CD14-positive monocyte (primary cell): ENCODE results near the gene IFNL1. TPM values are rescaled to one million over a fixed set of nuclear protein-coding genes. Genes with fewer than 3 reads are reported as not detected.

Source experiments
- DNase-seq, 3 donors: peaks; one replicate each; pipeline ENCODE4 v3.0.0-alpha.2; 2011 to 2022
- H2AFZ ChIP-seq: 2 replicates; pipeline ENCODE4 v1.6.0; 2012; ENCODE audit warnings: mild to moderate bottlenecking, low read depth, low read length, inconsistent platforms; ENCODE audit not compliant: insufficient read depth, poor library complexity, severe bottlenecking
- H3K27ac ChIP-seq, 2 donors: 1 replicate in 1 of 2; 2 replicates in 1 of 2; pipeline ENCODE4 v1.5.1; 2012 to 2013; ENCODE audit warnings: low read length in 2 of 2, control low read depth in 1 of 2, inconsistent platforms in 1 of 2, low read depth in 1 of 2, mild to moderate bottlenecking in 1 of 2
- H3K27me3 ChIP-seq, 2 donors: one replicate each; pipeline versions ENCODE4 v1.6.0 to v1.6.1; 2011 to 2013; ENCODE audit warnings: low read length in 2 of 2; ENCODE audit not compliant: control insufficient read depth in 2 of 2, insufficient read depth in 2 of 2
- H3K36me3 ChIP-seq, 2 donors: replicated peaks in 1 of 2; 1 replicate in 1 of 2; 2 replicates in 1 of 2; pipeline versions ENCODE4 v1.5.1 to v1.6.1; 2012 to 2013; ENCODE audit warnings: low read length in 2 of 2, control low read depth in 1 of 2, inconsistent platforms in 1 of 2, mild to moderate bottlenecking in 1 of 2; ENCODE audit not compliant: insufficient read depth in 2 of 2, control insufficient read depth in 1 of 2
- H3K4me1 ChIP-seq, 2 donors: 1 replicate in 1 of 2; 2 replicates in 1 of 2; pipeline versions ENCODE4 v1.5.1 to v1.6.1; 2012 to 2013; ENCODE audit warnings: low read length in 2 of 2, control low read depth in 1 of 2, inconsistent platforms in 1 of 2, mild to moderate bottlenecking in 1 of 2, moderate library complexity in 1 of 2; ENCODE audit not compliant: insufficient read depth in 2 of 2, control insufficient read depth in 1 of 2
- H3K4me2 ChIP-seq: replicated peaks from 2 replicates; pipeline ENCODE3; 2012; ENCODE audit warnings: low read length, moderate library complexity, mild to moderate bottlenecking; ENCODE audit not compliant: poor library complexity, severe bottlenecking; ENCODE audit errors: extremely low read depth
- H3K4me3 ChIP-seq, 3 experiments: fragments of 200-600 bp in 1 of 3; sonication (generic) in 1 of 3; replicated peaks in 1 of 3; 1 replicate in 2 of 3; 2 replicates in 1 of 3; pipeline ENCODE4 v1.5.1; 2011 to 2013; ENCODE audit warnings: low read length in 3 of 3, mild to moderate bottlenecking in 3 of 3, control low read depth in 2 of 3, low read depth in 2 of 3, inconsistent platforms in 1 of 3, moderate library complexity in 1 of 3
- H3K79me2 ChIP-seq: 2 replicates; pipeline ENCODE4 v1.6.0; 2012; ENCODE audit warnings: mild to moderate bottlenecking, control low read depth, inconsistent platforms, low read length, moderate library complexity; ENCODE audit not compliant: insufficient read depth
- H3K9ac ChIP-seq: 2 replicates; pipeline ENCODE4 v1.6.0; 2017; ENCODE audit warnings: low read length, mild to moderate bottlenecking; ENCODE audit not compliant: insufficient read depth, poor library complexity, severe bottlenecking
- H3K9me3 ChIP-seq, 2 donors: replicated peaks in 1 of 2; 1 replicate in 1 of 2; 2 replicates in 1 of 2; pipeline versions ENCODE4 v1.5.1 to v1.6.1; 2012 to 2013; ENCODE audit warnings: low read length in 2 of 2, control low read depth in 1 of 2; ENCODE audit not compliant: control insufficient read depth in 1 of 2, insufficient read depth in 1 of 2
- H4K20me1 ChIP-seq: 2 replicates; pipeline ENCODE4 v1.6.0; 2012; ENCODE audit warnings: mild to moderate bottlenecking, low read length, control low read depth, moderate library complexity; ENCODE audit not compliant: insufficient read depth
- H3K27ac Mint-ChIP-seq, 7 donors: one replicate each; pipeline ENCODE4 v1.8.0; 2020; ENCODE audit warnings: mild to moderate bottlenecking in 7 of 7, mixed read lengths in 7 of 7, moderate library complexity in 6 of 7, inconsistent platforms in 2 of 7
- H3K27me3 Mint-ChIP-seq, 3 donors: one replicate each; pipeline ENCODE4 v1.8.0; 2021 to 2022; ENCODE audit warnings: low read depth in 3 of 3, mild to moderate bottlenecking in 3 of 3, mixed read lengths in 3 of 3, moderate library complexity in 3 of 3, inconsistent platforms in 1 of 3
- H3K36me3 Mint-ChIP-seq, 2 donors: one replicate each; pipeline ENCODE4 v1.8.0; 2020; ENCODE audit warnings: mixed read lengths in 2 of 2, inconsistent platforms in 1 of 2, mild to moderate bottlenecking in 1 of 2
- H3K4me1 Mint-ChIP-seq: one replicate; pipeline ENCODE4 v1.8.0; 2020; ENCODE audit warnings: mild to moderate bottlenecking, mixed read lengths
- H3K4me3 Mint-ChIP-seq, 2 donors: one replicate each; pipeline ENCODE4 v1.8.0; 2020; ENCODE audit warnings: mild to moderate bottlenecking in 2 of 2, mixed read lengths in 2 of 2, moderate library complexity in 1 of 2
- H3K9me3 Mint-ChIP-seq, 7 donors: one replicate each; pipeline ENCODE4 v1.8.0; 2020 to 2022; ENCODE audit warnings: mixed read lengths in 7 of 7, mild to moderate bottlenecking in 6 of 7, moderate library complexity in 6 of 7, inconsistent platforms in 2 of 7
- CTCF ChIP-seq: fragments of 200-600 bp; IDR thresholded peaks from one replicate; pipeline ENCODE4 v1.8.0; 2022; ENCODE audit warnings: antibody characterized with exemption, mild to moderate bottlenecking
- WGBS: methylation state at CpG from one replicate; pipeline ENCODE4 v1.1.5; 2013; ENCODE audit warnings: missing lambda C conversion rate; ENCODE audit not compliant: insufficient coverage; 5-methylcytosine and 5-hydroxymethylcytosine counted together
- intact Hi-C, 2 donors: fragments of 100-400 bp; cut with micrococcal nuclease; formaldehyde crosslinking; loops; one replicate each; pipeline versions ENCODE4 v1.15.0 to v1.15.1; 2023
- polyA plus RNA-seq, 3 donors: library from polyadenylated mRNA; depleted of rRNA in 1 of 3; unstranded in 2 of 3; stranded (reverse) in 1 of 3; fragments of 300-500 nt in 2 of 3; fragments of >200 nt in 1 of 3; fragmentation: Illumina TruSeq in 2 of 3; gene quantifications; 1 replicate in 2 of 3; 2 replicates in 1 of 3; pipeline ENCODE4 v1.2.3, GENCODE V29; 2012 to 2021

Gene IFNL1
- polyA plus RNA-seq, 3 donors: not detected

GRCh38 chr19:39301021-39301420, 4.8 kb downstream of the IFNL1 start:
- Mint-ChIP-seq H3K4me3 (no peak overlapping the region), H3K27ac (no peak overlapping the region), H3K4me1 (peaks cover 5% of the 10 kb centered on the region), H3K27me3 (peaks cover 0 to 6% (median 4%) of the 10 kb centered on the region in 3 donors), H3K36me3 (no peaks in the 10 kb centered on the region), H3K9me3 (no peaks in the 10 kb centered on the region)
- intact Hi-C loops: no loop called here
- WGBS: 92% methylated on average over 2 of the region's 4 CpGs
- TF ChIP-seq CTCF: no peak
- Histone ChIP-seq H3K4me3 (no peak overlapping the region), H3K27ac (no peak overlapping the region), H2AFZ (no peak overlapping the region), H4K20me1 (no peaks in the 10 kb centered on the region), H3K9me3 (no peaks in the 10 kb centered on the region), H3K27me3 (no peaks in the 10 kb centered on the region), H3K79me2 (no peaks in the 10 kb centered on the region), H3K9ac (no peak overlapping the region), H3K36me3 (no peaks in the 10 kb centered on the region), H3K4me2 (no peak overlapping the region), H3K4me1 (no peaks in the 10 kb centered on the region)
- DNase-seq: no peak

- no peaks in the 10 kb centered on the region for H4K20me1 ChIP-seq
- no peak overlapping the region for H3K9ac ChIP-seq
- no peak overlapping the region for H3K4me3 ChIP-seq
- H3K4me1 Mint-ChIP-seq: peaks cover 5% of the 10 kb centered on the region
- no CpG with 5 or more reads among the region's 3 CpGs for WGBS
- H2AFZ ChIP-seq: no peak overlapping the region
- no peaks in the 10 kb centered on the region for H3K79me2 ChIP-seq
- no peaks in the 10 kb centered on the region for H3K27me3 ChIP-seq
- intact Hi-C loops: no loop called here
- no peak for TF ChIP-seq CTCF
- no peaks in the 10 kb centered on the region for H3K36me3 Mint-ChIP-seq
- no peaks in the 10 kb centered on the region for H3K9me3 Mint-ChIP-seq
- no peaks in the 10 kb centered on the region for H3K4me1 ChIP-seq
- no peak for DNase-seq
- no peak overlapping the region for H3K4me3 Mint-ChIP-seq
- no peak overlapping the region for H3K27ac ChIP-seq
- H3K27ac Mint-ChIP-seq: no peak overlapping the region
- H3K36me3 ChIP-seq: no peaks in the 10 kb centered on the region
- H3K9me3 ChIP-seq: no peaks in the 10 kb centered on the region
- H3K27me3 Mint-ChIP-seq: peaks cover 0 to 6% (median 4%) of the 10 kb centered on the region in 3 donors
- no peak overlapping the region for H3K4me2 ChIP-seq
These were observed 5.4 kb downstream of the IFNL1 start for GRCh38 chr19:39301562-39301961.
